ENCODE measurements around the gene FCHO1.

FCHO1 gene

DNA sequence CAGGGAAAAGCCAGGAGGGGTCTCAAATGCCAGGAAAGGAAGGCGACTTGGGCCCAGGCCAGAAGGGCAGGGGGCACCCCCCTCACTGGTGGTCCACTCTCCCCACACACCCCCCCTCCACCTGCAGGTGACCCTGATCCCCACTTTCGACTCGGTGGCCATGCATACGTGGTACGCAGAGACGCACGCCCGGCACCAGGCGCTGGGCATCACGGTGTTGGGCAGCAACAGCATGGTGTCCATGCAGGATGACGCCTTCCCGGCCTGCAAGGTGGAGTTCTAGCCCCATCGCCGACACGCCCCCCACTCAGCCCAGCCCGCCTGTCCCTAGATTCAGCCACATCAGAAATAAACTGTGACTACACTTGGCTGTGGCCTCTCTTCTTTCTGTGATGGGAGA lies 17.1 kb upstream of the FCHO1 start:
- DNase-seq (ENCODE audit: low read depth in 4 of 4, low spot score in 1 of 4): no peak

GRCh38 chr19:17735410-17735809 lies 15.9 kb upstream of the FCHO1 start:
- no peak for DNase-seq (ENCODE audit: low read depth in 4 of 4, low spot score in 1 of 4)

- no peak for DNase-seq (ENCODE audit: low read depth in 4 of 4, low spot score in 1 of 4)
Observed at GRCh38 chr19:17737690-17738153, 13.6 kb upstream of the FCHO1 start.

DNA sequence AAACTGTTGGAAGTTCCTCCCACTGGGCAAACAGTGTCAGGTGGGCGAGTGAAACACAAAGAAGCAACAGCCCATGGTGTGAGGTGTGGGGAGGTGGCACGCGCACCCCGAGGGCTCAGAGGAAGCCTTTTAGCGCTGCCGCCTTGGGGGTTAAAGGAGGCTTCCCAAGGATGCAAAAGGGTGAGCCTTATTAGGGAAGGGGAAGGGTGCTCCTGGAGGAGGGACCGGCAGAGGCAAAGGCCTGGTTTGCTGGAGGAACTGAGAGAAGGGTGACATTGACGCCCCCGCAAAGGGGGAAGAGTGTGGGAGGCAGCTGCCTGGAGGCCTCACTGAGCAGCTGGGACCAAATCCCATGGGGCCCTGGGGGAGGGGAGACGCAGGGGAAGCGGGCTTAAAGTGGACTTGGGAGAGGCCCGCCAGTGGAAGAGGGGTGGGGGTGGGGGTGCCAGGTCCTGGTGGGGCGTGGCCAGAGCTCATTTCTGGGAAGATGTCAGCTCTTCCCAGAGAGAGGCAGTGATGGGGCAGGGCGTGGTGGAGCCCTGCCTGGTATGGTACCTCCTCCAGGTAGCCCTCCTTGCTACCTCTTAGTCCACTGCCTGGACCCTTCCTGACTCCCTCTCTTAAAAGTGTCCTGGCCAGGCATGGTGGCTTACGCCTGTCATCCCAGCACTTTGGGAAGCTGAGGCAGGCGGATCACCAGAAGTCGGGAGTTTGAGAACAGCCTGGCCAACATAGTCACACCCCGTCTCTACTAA lies 12.0 kb upstream of the FCHO1 start:
- no peak for DNase-seq (ENCODE audit: low read depth in 4 of 4, low spot score in 1 of 4)

- DNase-seq (ENCODE audit: low read depth in 4 of 4, low spot score in 1 of 4): no peak
Observed at GRCh38 chr19:17741456-17741855, 9.8 kb upstream of the FCHO1 start.

GRCh38 chr19:17743874-17744580 lies 7.2 kb upstream of the FCHO1 start:
- no peak for DNase-seq (ENCODE audit: low read depth in 4 of 4, low spot score in 1 of 4)

GRCh38 chr19:17747205-17748098 lies 3.8 kb upstream of the FCHO1 start:
- DNase-seq (ENCODE audit: low read depth in 4 of 4, low spot score in 1 of 4): peak; percentile 85 to 93 (median 90)

DNA sequence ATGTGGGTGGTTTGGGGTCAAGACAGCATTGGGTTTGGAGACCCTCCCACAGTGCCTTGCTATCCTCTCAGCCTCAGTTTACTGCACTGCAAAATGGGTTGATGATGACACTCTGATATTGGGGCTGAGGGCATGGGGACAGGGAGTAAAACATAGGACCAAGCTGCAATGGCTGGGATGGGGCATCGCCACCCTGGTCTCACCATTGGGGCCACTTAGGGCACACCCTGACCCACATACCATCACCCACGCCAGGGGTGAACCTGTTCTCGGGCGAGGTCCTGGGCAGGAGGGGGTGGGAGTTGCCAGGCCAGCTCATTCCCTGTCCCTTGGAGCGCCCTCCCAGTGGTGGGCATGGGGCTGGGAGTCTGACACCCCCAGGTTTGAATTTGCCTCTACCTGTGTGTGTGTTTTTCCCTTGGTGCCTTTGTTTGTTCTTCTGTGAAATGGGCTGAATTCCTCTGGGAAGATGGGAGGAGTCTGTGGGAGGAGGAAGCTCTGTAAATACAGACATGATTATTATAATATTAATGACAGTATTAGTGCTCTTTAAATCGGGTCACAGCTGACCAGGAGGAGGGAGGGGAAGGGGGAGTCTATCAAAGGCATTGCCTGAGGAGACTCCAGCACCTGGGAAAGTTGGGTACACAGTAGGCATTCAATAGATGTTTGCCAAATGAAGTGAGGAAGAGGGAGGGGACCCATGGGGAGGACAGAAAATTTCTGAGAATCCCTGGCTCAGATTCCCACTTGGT lies 2.2 kb upstream of the FCHO1 start:
- no peak for DNase-seq (ENCODE audit: low read depth in 4 of 4, low spot score in 1 of 4)

DNA sequence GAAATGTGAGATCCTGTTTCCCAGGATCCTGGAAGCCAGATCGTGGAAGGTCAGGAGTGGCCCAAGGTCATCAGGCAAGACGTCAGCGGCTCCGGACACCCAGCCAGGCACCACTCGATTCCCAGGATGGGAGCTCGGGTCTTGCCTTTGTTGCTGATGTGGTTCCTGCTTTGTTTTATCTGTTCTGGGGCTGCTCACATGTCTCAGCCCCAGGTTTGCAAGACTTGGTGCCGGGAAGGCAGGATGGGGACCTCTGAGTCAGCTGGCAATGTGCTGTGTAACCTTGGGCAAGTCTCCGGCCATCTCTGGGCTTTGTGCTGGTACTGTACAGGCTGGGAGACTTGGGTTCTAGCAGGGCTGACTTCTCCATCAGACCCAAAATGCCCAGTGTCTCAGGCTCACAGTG lies 1.4 kb upstream of the FCHO1 start:
- DNase-seq (ENCODE audit: low read depth in 4 of 4, low spot score in 1 of 4): peak in 1 of 4 experiments; percentile 21

DNA sequence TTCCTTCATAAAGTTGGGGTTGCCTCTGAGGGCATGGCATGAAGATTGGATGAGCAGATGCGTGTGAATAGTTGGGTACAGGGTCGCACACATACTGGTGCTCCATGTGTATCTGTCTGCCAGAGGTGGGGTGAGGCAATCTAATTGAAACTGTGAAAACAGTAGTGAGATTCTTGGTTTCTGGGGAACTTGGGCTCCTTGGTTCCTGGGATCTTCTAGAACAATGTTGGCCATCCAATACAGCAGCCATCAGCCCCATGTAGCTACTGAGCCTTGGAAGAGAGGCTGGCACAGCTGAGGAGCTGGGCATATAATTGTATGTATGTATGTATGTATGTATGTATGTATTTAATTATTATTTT lies 616 bp downstream of the FCHO1 start:
- DNase-seq (ENCODE audit: low read depth in 4 of 4, low spot score in 1 of 4): no peak

DNA sequence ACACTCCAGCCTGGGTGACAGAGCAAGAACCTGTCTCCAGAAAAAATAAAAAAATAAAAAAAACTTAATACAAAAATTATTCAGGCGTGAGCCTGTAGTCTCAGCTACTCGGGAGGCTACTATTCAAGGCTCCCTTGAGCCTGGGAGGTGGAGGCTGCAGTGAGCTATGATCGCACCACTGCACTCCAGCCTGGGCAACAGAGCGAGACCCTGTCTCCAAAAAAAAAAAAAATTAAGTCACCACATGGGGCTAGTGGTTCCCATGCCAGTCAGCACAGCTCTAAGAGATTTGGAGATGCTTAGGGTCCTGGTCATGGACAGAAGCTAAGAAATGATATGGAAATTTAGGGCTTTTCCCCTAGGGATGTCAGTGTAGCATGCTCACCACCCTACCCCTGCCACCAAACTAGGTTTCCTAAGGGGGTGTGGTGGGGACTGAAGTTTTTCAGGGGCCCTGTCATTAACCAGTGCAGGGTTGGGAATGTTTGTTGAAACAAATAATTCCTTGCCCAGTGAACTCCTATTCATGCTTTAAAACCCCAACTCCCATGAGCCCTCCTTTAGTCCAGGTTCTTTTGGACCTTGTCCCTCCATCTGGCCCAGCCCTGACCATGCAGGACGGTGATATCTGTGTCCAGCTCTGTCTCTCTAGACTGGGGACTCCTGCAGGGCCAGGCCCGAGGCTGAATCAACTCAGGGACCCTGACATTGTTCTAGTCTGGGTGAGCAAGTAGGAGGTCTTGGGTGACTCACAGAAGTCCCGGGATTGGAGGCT lies 1.8 kb downstream of the FCHO1 start:
- no peak for DNase-seq (ENCODE audit: low read depth in 4 of 4, low spot score in 1 of 4)

GRCh38 chr19:17753976-17754375 lies 2.7 kb downstream of the FCHO1 start:
- no peak for DNase-seq (ENCODE audit: low read depth in 4 of 4, low spot score in 1 of 4)

DNA sequence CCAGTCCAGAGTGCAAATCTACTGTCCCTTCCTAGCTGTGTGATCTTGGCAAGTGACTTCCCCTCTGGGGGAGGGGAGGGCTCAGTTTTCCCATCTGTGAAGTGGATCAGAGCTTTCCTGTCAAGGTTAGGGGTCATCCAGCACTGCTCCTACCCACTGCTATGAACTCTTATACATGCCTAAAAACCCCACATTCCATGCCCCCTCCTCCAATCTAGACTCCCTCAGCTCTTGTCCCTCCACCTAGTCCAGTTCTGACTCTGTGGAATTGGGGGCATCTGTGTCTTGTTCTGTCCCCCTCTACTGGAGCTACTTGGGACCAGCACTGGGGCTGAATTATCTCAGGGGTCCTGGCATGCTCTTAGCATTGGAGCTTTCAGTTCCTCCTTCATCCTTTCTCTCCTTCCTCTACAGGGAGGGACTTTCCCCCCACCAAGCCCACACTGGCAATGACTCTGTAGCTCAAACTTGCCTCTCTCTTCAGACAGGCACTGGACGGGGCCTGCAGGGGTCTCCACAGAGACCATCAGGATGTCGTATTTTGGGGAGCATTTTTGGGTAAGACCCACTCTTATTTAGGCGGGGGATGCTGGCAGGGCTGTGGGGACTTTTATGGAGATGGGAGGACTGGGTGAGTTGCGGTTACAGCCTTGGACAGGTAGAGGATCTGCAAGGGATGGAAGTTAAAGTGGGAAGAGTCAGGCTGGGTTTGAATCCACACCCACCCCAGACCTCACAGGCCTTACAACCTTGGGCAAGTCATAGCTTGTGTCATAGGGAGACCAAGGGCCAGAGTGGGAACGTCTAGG lies 3.6 kb downstream of the FCHO1 start:
- DNase-seq (ENCODE audit: low read depth in 4 of 4, low spot score in 1 of 4): no peak

GRCh38 chr19:17755443-17755890 lies 4.2 kb downstream of the FCHO1 start:
- no peak for DNase-seq (ENCODE audit: low read depth in 4 of 4, low spot score in 1 of 4)

DNA sequence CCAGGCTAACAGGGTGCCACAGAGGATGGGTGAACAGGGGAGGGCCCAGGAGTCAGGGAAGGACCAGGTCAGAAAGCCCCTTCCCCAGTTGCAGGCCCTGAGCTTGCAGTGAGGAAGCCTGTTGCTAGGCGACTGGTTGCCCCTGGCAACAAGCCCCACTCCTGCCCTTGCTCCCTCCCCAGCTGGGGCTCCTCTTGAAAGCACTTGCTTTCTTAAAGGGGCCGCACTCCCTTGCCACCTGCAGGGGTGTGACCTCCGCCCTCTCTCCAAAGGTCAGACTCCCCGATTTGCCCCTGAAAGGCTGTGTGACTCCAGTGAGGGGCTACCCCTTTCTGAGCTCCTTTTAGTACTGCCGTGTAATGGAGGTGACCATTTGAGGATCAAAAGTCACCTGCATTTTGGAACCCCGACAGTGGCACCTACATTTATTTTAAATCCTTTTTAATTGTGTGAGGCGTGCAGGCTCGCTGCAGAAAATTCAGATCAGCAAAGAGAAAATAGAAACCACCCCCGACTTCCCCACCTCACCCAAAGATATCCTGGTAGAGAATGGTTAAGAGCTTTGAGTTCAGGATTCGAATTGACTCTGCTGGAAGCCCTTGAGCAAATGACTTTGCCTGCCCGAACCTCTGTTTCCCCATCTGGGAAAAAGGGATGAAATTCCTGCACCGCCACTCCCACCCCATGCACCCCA lies 4.8 kb downstream of the FCHO1 start:
- DNase-seq (ENCODE audit: low read depth in 4 of 4, low spot score in 1 of 4): no peak

DNA sequence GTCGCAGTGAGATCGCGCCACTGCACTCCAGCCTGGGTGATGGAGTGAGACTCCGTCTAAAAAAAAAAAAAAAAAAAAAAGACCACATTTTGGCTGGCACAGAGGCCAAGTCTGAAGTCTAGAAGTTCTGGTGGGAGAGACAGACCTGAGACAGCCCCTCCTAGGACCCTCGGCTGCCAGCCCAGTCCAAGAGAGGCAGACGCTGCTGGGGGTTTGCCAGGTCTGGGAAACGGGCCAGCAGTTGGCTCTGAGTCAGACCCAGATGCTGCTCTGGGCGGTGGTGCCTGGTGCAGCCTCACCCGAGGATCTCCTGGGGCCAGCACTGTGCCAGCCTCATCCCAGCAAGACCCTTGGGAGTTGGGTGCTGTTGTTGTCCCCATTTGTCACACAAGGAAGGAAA lies 5.8 kb downstream of the FCHO1 start:
- no peak for DNase-seq (ENCODE audit: low read depth in 4 of 4, low spot score in 1 of 4)

DNA sequence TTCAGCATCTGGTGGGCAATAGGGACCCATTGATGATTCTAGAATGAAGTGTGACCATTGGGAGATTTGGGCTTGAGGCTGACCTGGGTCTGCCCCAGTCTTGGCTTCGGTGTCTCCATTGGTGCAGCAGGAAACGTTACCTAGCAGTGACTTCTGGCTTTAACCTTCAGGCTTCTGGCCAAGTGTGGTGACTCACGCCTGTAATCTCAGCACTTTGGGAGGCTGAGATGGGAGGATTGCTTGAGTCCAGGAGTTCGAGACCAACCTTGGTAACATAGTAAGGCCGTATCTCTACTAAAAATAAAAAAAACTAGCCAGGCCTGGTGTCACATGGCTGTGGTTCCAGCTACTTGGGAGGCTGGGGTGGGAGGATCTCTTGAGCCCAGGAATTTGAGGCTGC lies 7.2 kb downstream of the FCHO1 start:
- no peak for DNase-seq (ENCODE audit: low read depth in 4 of 4, low spot score in 1 of 4)

GRCh38 chr19:17761148-17761547 lies 9.9 kb downstream of the FCHO1 start:
- DNase-seq (ENCODE audit: low read depth in 4 of 4, low spot score in 1 of 4): no peak
